GM12872 (cell line): Measurements from ENCODE around the gene PCID2.

ENCODE experiments used
- TF ChIP-seq, protein P1 (sequence below): IDR thresholded peaks from 3 replicates; pipeline ENCODE4 v1.5.1; 2011; ENCODE audit warnings: low read depth, mild to moderate bottlenecking, low read length, moderate library complexity; ENCODE audit not compliant: insufficient read depth

Gene PCID2

DNA sequence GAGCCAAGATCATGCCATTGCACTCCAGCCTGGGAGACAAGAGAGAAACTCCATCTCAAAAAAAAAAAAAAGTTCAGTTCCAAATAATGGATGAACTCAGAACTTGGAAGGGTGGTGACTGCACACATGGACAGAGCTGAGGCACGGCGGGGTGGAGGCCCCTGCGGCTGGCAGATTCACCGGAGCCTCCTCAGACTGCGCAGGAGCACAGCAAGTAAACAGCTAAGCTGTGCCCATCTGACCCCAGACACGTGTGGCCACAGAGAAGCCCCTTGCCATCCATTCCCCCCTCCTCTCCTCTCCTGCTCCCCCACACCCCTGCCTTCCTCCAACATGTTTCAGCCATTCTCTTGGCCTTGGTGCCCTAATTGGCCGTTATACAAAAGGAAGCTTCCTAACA lies 65.6 kb downstream of the PCID2 start:
- TF ChIP-seq, protein P1, sequence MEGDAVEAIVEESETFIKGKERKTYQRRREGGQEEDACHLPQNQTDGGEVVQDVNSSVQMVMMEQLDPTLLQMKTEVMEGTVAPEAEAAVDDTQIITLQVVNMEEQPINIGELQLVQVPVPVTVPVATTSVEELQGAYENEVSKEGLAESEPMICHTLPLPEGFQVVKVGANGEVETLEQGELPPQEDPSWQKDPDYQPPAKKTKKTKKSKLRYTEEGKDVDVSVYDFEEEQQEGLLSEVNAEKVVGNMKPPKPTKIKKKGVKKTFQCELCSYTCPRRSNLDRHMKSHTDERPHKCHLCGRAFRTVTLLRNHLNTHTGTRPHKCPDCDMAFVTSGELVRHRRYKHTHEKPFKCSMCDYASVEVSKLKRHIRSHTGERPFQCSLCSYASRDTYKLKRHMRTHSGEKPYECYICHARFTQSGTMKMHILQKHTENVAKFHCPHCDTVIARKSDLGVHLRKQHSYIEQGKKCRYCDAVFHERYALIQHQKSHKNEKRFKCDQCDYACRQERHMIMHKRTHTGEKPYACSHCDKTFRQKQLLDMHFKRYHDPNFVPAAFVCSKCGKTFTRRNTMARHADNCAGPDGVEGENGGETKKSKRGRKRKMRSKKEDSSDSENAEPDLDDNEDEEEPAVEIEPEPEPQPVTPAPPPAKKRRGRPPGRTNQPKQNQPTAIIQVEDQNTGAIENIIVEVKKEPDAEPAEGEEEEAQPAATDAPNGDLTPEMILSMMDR = no peak

DNA sequence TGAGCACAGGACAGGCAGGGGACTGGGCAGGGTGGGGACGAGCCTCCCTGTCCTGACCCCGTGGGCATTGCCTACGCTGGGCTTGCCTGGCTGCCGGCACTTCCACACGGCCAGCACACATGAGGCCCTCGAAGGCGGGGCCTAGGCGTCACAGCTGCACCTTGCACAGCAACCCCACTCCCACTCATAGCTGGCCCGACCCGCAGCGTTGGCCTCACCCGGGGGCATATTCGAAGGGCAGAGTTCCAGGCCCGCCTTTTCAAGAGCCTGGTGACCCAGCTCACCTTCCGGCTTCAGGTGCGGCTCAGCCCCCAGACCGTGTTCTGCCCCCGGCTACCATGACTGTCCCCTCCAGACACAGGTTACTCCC lies 66.9 kb downstream of the PCID2 start:
- TF ChIP-seq, protein P1 = no peak

DNA sequence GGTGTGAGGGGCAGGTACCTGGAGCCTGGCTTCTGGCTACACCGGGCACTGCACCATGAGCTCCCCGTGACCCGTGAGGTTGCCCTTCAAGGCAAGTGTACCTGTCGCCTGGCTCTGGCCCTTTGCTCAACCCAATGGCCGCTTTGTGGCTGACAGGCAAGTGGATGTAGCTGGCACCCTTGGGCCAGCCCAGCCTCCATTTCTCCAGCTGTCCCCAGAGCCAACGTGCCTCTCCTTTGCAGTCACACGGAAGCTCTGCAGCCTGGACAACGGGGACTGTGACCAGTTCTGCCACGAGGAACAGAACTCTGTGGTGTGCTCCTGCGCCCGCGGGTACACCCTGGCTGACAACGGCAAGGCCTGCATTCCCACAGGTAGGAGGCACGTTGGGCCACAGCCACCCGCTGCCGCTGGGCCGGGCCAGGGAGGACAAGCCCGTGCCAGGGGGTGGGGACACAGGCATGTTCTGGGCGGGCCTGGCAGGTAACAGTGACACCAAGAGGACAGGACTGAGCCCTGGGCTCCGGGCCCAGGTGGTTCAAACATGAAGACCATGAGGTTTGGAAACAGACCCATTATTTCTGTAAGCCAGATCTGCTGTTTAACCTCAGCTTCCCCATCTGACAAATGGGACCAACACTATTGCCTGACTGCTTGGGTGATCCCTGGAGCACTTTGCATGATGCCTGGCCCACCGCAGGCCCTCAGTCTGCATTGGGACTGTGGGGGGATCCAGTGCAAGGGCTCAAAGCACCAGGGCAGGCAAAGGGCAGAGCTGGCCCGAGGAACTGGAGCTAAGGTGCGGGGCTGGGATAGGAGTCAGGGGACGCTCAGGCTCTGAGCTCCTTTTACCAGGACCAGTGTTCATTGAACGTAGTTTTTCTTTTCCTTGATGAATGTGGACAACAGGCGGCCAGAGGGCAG lies 67.5 kb downstream of the PCID2 start:
- TF ChIP-seq, protein P1 = no peak

DNA sequence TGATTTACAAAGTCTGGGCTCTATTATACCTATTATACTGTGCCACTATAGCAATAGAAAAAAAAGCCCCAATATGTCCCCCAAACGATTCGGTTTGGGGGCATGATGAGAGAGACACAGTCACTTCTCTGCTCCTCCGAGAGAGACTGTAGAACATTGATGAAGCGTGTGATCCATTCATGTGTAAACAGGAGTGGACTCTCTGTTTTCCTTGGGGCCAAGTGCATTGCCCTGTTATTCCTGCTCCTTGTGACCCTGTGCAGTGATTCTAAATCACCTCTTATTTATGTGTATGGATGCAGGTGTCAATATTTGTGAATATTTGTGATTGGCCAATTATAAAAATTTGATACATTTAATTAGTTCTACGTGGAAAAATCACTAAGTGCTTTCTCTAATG lies 68.9 kb downstream of the PCID2 start:
- TF ChIP-seq, protein P1 = no peak

DNA sequence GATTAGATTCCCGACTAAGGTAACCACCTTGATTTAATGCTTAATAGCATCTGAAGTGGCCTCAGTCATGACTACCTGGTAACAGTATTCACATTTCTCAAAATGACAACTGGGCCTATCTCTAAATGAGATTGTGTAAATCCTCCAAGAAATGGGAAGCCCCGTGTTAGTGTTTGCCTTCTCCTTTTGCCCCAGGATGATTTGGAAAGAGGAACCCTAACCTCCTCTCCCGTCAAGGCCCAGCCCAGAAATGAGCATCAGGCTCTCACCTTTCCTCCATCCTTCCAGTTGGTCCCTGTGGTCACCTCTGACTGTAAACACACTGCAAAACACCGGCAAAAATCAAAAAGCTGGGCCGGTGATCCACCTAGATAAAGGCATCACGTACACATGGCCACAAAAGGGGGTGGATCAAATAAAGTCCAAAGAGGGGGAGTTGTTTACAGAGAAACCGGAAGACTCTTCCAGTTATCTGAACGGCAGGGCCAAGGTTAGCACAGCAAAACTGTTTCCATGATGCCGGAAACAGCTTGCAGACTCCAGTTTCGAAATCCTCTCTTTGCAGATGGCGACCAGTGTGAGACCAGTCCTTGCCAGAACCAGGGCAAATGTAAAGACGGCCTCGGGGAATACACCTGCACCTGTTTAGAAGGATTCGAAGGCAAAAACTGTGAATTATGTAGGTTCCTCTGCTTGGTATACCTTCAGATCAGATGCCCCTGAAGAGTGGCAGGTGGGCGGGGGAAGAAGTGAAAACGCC lies 69.5 kb downstream of the PCID2 start:
- TF ChIP-seq, protein P1 = no peak

DNA sequence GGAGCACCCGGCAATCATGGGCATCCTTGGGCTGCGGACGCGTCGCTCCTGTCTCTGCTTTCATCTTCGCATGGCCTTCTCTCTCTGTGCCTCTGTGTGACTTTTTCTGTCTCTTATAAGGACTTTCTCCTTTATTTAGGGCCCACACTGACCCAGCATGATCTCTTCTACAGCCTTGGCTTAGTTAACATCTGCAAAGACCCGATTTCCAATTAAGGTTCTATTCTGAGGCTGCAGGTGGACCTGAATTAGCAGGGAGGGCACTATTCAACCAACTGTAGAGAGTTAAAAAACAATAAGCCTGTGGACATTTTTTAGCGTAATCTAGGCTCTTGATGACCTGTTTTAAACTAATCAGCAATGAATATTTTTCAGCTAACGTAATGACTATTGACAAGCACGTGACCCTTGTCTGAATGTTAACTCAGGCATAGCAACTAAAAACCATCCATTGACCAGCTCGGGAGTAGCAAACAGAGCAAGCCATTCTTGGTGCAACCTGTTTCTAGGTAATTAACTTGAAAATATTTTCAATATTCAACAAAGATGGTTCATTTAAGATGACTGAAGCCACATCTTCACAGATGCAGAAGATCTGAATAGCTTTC lies 70.7 kb downstream of the PCID2 start:
- TF ChIP-seq, protein P1 = no peak

DNA sequence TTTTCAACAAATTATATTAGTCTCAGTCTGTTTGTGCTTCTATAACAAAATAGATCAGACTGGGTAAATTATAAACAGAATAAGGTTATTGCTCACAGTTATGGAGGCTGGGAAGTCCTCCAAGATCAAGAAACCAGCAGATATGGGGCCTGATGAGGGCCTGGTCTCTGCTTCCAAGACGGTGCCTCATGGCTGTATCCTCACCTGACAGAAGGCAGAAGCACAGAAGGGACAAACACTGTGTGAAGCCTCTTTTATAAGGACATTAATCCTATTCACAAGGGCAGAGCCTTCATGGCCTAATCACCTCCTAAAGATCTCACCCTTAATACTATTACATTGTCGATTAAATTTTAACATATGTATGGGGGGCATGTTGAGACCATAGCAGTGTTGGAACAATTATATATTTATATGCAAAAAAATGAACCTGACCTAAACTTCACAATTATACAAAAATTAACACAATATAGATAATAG lies 73.1 kb downstream of the PCID2 start:
- TF ChIP-seq, protein P1 = no peak
